ENCODE data around the gene DUSP3.

- no peak for TF ChIP-seq SUZ12 (IDR thresholded peaks at IDR 0.05; ENCODE audit: extremely low read depth, insufficient read depth, insufficient read length)
- no peak for TF ChIP-seq YY1 (IDR thresholded peaks at IDR 0.05; ENCODE audit: insufficient read depth, insufficient read length)
Observed at GRCh38 chr17:43741636-43742035, 37.1 kb downstream of the DUSP3 start.
